HG03135 (cell line): ENCODE results near the gene PKHD1.

Source experiments
- ATAC-seq: cut with Tn5 transposase; IDR thresholded peaks from one replicate; pipeline ENCODE4 v1.9.1; 2021; ENCODE audit warnings: mild to moderate bottlenecking, moderate library complexity; ENCODE audit not compliant: unreplicated experiment

PKHD1 gene

DNA sequence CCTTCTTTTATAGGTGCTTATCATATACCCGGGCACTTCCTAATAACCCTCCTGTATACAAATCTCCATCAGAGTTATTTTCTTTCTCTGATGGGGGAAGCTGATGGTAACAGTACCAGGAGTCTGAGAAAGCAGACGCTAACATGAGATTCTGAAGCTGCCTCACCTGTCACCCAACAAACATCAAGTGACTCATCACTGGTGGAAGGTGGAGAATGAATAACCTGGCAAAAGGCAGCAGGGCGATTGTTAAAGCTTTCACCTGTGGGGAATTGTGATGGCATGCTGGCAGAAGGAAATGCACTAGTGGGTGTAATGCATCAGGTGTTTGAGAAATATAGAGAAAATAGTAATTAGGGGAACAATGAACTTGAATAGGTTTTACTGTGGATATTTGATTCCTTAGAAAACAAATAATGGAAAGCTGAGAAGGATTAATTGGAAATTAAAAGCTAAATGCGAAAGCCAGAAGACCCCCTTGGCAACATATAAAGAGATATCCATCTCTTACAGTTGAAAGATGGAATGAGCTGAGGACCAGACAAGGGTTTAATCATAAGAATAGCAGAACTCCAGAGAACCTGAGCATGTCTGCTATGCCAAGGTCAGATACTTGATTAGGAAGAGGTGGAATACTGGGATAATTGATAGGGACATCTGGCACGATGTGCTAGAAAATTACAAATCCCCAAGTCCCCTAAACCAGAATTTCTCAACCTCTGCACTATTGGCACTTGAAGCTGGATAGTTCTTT lies 517.1 kb downstream of the PKHD1 start:
- no peak for ATAC-seq

DNA sequence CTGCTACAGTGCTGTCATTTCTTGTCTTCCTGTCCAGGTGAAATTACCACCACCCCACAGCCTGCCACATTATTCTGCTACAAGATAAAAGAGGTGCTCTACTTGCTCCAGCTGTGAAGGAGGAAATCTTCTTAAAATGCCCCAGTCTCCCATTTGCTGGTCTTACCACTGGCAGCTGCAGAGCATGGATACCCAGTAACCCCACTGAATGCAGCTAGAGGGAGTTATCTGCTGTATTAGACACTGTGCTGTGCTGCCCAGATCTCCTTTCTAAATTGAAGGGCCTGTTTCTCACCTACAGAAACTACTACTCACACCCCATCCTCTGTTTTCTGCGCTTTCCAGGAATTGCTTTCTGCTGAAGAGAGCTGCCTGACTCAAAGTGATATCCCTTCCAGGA lies 517.8 kb downstream of the PKHD1 start:
- no peak for ATAC-seq

DNA sequence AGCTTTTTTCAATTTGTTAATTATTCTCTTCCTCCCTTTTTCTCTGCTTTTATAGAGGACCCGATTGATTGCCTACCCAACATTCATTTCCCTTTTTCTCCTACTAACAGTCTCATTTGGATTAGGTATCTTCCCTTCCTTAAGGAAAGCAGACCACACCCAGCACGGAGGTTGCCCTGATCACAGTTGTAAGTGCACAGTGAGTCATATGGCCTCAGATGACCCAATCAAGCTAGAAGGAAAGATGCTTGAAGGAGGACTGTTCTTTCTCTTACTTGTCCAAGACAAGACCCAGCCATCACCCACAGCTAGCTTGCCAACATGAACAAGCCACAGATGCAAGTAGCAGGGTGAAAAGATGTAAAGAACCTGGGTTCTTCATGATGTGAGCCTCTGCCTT lies 518.6 kb downstream of the PKHD1 start:
- no peak for ATAC-seq

GRCh38 chr6:51565472-51565871 lies 521.9 kb downstream of the PKHD1 start:
- ATAC-seq = no peak
